Chondrocyte (in vitro differentiated cells): ENCODE data around the gene TAGLN. TPM values are rescaled to one million over a fixed set of nuclear protein-coding genes. Genes with fewer than 3 reads are reported as not detected.
A peak's percentile ranks its signal among the peaks of the same experiment; 100 is the strongest.

Experiments
- DNase-seq: peaks from one replicate; pipeline ENCODE4 v3.0.0; 2021; ENCODE audit warnings: mixed read lengths, low spot score
- H3K27ac Mint-ChIP-seq: one replicate; pipeline ENCODE4 v1.8.0; 2021; ENCODE audit warnings: mild to moderate bottlenecking, moderate library complexity, mixed read lengths; ENCODE audit not compliant: unreplicated experiment
- H3K27me3 Mint-ChIP-seq: 2 replicates; pipeline ENCODE4 v1.8.0; 2021; ENCODE audit warnings: low read depth, mixed read lengths
- H3K36me3 Mint-ChIP-seq: 2 replicates; pipeline ENCODE4 v1.8.0; 2021; ENCODE audit warnings: low read depth, mixed read lengths
- H3K4me1 Mint-ChIP-seq: 2 replicates; pipeline ENCODE4 v1.8.0; 2021; ENCODE audit warnings: low read depth, mild to moderate bottlenecking, mixed read lengths
- H3K4me3 Mint-ChIP-seq: one replicate; pipeline ENCODE4 v1.8.0; 2021; ENCODE audit warnings: mild to moderate bottlenecking, moderate library complexity, mixed read lengths; ENCODE audit not compliant: unreplicated experiment
- H3K9me3 Mint-ChIP-seq: 2 replicates; pipeline ENCODE4 v1.8.0; 2021; ENCODE audit warnings: low read depth, mixed read lengths
- total RNA-seq: library from RNA; stranded (reverse); gene quantifications from 3 replicates; pipeline ENCODE4 v1.2.1, GENCODE V29; 2021
- TF ChIP-seq, protein P1 (sequence below): fragments of 200-600 bp; sonication (generic); IDR thresholded peaks from 2 replicates; pipeline ENCODE4 v1.5.0; 2021; ENCODE audit warnings: antibody characterized with exemption, mild to moderate bottlenecking, moderate library complexity

Gene TAGLN
- total RNA-seq, 1 donor from 2014 or later = 4,666 TPM

DNA sequence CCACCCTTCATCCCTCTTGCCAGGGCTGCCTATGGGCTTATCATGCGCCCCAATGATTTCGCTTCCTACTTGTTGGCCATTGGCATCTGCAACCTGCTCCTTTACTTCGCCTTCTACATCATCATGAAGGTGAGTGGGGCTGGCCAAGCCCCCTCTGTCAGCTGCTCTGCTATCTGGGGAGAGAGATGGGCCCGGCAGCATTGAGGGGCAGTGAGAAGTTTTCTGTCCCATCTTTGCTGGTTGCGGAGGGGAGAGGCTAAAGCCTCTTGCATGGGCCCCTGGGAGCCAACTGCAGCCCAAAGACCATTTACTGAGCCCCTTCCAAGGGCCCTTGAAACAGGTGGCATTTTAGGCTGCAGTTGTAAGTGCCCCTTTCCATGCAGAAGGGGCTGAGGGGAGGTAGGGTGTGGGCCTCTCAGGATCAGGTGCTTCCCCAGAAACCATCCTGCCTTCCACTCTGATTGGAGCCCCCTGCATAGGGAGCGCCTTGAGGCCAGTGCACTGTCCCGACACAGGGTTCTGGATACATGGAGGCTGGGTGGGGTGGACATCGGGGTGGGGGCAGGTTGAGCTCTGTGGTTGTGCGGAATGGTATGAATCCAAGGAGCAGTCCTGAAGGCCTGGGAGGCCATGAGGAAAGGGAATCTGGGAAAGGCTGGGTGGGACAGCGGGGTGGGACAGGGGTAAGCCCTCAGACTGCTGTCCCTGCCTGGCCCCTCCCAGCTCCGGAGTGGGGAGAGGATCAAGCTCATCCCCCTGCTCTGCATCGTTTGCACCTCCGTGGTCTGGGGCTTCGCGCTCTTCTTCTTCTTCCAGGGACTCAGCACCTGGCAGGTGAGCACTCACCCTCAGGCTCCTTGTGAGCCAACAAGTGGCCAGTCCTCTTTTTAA, 5.8 kb upstream of the TAGLN start:
- Mint-ChIP-seq H3K9me3 (no peaks in the 10 kb centered on the region), H3K27ac (peak overlapping the region; percentile 24), H3K4me1 (peaks cover 12% of the 10 kb centered on the region), H3K36me3 (peaks cover 15% of the 10 kb centered on the region), H3K27me3 (no peaks in the 10 kb centered on the region), H3K4me3 (no peak overlapping the region)
- TF ChIP-seq, protein P1, sequence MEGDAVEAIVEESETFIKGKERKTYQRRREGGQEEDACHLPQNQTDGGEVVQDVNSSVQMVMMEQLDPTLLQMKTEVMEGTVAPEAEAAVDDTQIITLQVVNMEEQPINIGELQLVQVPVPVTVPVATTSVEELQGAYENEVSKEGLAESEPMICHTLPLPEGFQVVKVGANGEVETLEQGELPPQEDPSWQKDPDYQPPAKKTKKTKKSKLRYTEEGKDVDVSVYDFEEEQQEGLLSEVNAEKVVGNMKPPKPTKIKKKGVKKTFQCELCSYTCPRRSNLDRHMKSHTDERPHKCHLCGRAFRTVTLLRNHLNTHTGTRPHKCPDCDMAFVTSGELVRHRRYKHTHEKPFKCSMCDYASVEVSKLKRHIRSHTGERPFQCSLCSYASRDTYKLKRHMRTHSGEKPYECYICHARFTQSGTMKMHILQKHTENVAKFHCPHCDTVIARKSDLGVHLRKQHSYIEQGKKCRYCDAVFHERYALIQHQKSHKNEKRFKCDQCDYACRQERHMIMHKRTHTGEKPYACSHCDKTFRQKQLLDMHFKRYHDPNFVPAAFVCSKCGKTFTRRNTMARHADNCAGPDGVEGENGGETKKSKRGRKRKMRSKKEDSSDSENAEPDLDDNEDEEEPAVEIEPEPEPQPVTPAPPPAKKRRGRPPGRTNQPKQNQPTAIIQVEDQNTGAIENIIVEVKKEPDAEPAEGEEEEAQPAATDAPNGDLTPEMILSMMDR = no peak
- DNase-seq = peak; percentile 57

DNA sequence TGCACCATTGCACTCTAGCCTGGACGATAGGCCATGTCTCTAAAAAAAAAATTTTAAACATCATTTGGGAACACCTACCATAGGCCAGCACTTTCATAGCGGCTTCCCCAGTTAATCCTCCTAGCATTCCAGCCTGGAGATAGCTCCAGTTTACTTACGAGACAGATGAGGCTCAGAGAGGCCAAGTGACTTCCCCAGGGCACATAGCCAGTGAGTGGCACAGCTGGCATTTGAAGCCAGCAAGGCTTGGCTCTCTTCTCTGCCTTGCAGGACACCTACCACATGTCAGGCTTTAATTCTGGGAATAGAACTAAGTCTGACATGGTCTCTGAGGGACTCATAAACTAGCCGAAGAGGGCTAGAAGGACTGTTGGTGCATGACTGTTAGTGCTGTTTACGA, 4.9 kb upstream of the TAGLN start:
- H3K4me1 Mint-ChIP-seq = peaks cover 18% of the 10 kb centered on the region
- peaks cover 12% of the 10 kb centered on the region for H3K36me3 Mint-ChIP-seq
- H3K4me3 Mint-ChIP-seq = no peak overlapping the region
- no peaks in the 10 kb centered on the region for H3K9me3 Mint-ChIP-seq
- TF ChIP-seq, protein P1 = no peak
- DNase-seq = no peak
- no peak overlapping the region for H3K27ac Mint-ChIP-seq
- H3K27me3 Mint-ChIP-seq = no peaks in the 10 kb centered on the region

DNA sequence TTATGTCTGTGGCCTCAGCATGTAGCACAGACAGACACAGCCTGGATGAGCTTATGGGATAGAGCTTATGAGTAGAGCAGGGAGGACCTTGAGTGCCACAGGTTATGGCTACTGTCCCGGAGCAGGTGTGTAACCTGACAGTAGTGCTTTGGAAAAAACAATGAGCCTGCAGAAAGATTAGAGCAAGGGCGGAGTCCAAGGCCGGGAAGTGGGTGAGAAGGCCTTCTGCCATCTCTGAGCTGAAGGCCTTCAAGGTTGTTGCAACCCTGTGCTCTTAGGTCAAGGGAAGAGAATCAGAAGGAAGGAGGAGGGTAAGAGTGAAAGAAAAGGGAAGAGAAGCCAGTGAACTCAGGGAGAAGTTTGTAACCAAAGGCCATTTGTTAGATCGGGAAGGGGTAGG, 3.9 kb upstream of the TAGLN start:
- H3K9me3 Mint-ChIP-seq = no peaks in the 10 kb centered on the region
- no peaks in the 10 kb centered on the region for H3K27me3 Mint-ChIP-seq
- TF ChIP-seq, protein P1 = no peak
- peak; percentile 28 for DNase-seq
- no peak overlapping the region for H3K4me3 Mint-ChIP-seq
- H3K4me1 Mint-ChIP-seq = peaks cover 24% of the 10 kb centered on the region
- H3K36me3 Mint-ChIP-seq = peaks cover 16% of the 10 kb centered on the region
- no peak overlapping the region for H3K27ac Mint-ChIP-seq

DNA sequence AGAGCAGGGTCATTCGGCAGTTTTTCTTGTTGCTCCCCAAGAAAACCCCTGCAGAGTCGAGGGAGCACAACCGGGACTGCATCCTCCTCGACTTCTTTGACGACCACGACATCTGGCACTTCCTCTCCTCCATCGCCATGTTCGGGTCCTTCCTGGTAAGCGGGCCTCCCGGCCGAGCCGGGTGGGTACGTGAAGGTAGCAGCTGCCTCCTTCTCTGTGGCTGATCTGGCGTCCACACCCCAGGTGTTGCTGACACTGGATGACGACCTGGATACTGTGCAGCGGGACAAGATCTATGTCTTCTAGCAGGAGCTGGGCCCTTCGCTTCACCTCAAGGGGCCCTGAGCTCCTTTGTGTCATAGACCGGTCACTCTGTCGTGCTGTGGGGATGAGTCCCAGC, 3.4 kb upstream of the TAGLN start:
- H3K36me3 Mint-ChIP-seq = peaks cover 18% of the 10 kb centered on the region
- H3K27me3 Mint-ChIP-seq = no peaks in the 10 kb centered on the region
- no peak overlapping the region for H3K4me3 Mint-ChIP-seq
- H3K4me1 Mint-ChIP-seq = peaks cover 29% of the 10 kb centered on the region
- DNase-seq = peak; percentile 90
- TF ChIP-seq, protein P1 = no peak
- H3K9me3 Mint-ChIP-seq = no peaks in the 10 kb centered on the region
- H3K27ac Mint-ChIP-seq = no peak overlapping the region

GRCh38 chr11:117197006-117197405, 2.2 kb upstream of the TAGLN start:
- Mint-ChIP-seq H3K27me3 (no peaks in the 10 kb centered on the region), H3K4me1 (peaks cover 38% of the 10 kb centered on the region), H3K36me3 (peaks cover 23% of the 10 kb centered on the region), H3K27ac (peak overlapping the region; percentile 95), H3K4me3 (no peak overlapping the region), H3K9me3 (no peaks in the 10 kb centered on the region)
- no peak for DNase-seq
- TF ChIP-seq, protein P1 = no peak
